ENCODE data around the gene KIT. TPM values are rescaled to one million over a fixed set of nuclear protein-coding genes. Genes with fewer than 3 reads are reported as not detected.

The KIT gene
- total RNA-seq, 4 donors from 2014 or later, result 4.1 to 62.3 (median 18.7) TPM

GRCh38 chr4:54664400-54664799 lies 6.6 kb downstream of the KIT start:
- Histone ChIP-seq H3K9me3 (no peaks in the 10 kb centered on the region), H3K36me3 (no peaks in the 10 kb centered on the region), H3K27ac (no peak overlapping the region), H3K4me1 (peaks cover 0 to 8% (median 4%) of the 10 kb centered on the region in 4 donors), H3K4me3 (no peak overlapping the region), H3K27me3 (peaks cover 20% of the 10 kb centered on the region)
- 92 to 98% methylated on average over 6 of the region's 6 CpGs for WGBS, 2 donors (ENCODE audit: low coverage in 1 of 2)
- TF ChIP-seq CTCF (IDR thresholded peaks at IDR 0.05) (no peak), POLR2AphosphoS5 (IDR thresholded peaks at IDR 0.05) (no peak), POLR2A (IDR thresholded peaks at IDR 0.05) (no peak), EP300 (IDR thresholded peaks at IDR 0.05; ENCODE audit: low read depth) (no peak)
- in situ Hi-C loops (cut with MboI; ENCODE audit: low pct_ligation_motif_present in 1 of 4, low pct_unique_long_range_greater_than_20kb in 1 of 4, low sequenced_read_pairs in 3 of 4) (no loop called here), intact Hi-C loops (cut with DNase I; ENCODE audit: low total_unique reads) (no loop called here)
- DNase-seq, result no peak

- TF ChIP-seq POLR2A (IDR thresholded peaks at IDR 0.05) (no peak), POLR2AphosphoS5 (IDR thresholded peaks at IDR 0.05) (no peak), CTCF (IDR thresholded peaks at IDR 0.05) (no peak), EP300 (IDR thresholded peaks at IDR 0.05; ENCODE audit: low read depth) (no peak)
- Histone ChIP-seq H3K4me3 (no peak overlapping the region), H3K4me1 (no peaks in the 10 kb centered on the region), H3K27me3 (no peaks in the 10 kb centered on the region), H3K9me3 (no peaks in the 10 kb centered on the region), H3K36me3 (no peaks in the 10 kb centered on the region), H3K27ac (no peak overlapping the region)
- WGBS, 2 donors (ENCODE audit: low coverage in 1 of 2), result 39 to 50% methylated on average over 5 to 6 of the region's 6 CpGs
- in situ Hi-C loops (cut with MboI; ENCODE audit: low pct_ligation_motif_present in 1 of 4, low pct_unique_long_range_greater_than_20kb in 1 of 4, low sequenced_read_pairs in 3 of 4) (no loop called here), intact Hi-C loops (cut with DNase I; ENCODE audit: low total_unique reads) (no loop called here)
- no peak for DNase-seq
These were observed 10.4 kb downstream of the KIT start for GRCh38 chr4:54668014-54668611.

GRCh38 chr4:54669831-54670230 lies 12.1 kb downstream of the KIT start:
- TF ChIP-seq POLR2AphosphoS5 (IDR thresholded peaks at IDR 0.05) (no peak), POLR2A (IDR thresholded peaks at IDR 0.05) (no peak), CTCF (IDR thresholded peaks at IDR 0.05) (no peak), EP300 (IDR thresholded peaks at IDR 0.05; ENCODE audit: low read depth) (no peak)
- no peaks in the 10 kb centered on the region for H3K9me3 ChIP-seq
- no peak overlapping the region for H3K4me3 ChIP-seq
- intact Hi-C loops (cut with DNase I; ENCODE audit: low total_unique reads), result no loop called here
- no peak overlapping the region for H3K27ac ChIP-seq
- in situ Hi-C loops (cut with MboI; ENCODE audit: low pct_ligation_motif_present in 1 of 4, low pct_unique_long_range_greater_than_20kb in 1 of 4, low sequenced_read_pairs in 3 of 4), result no loop called here
- DNase-seq, result no peak
- no peaks in the 10 kb centered on the region for H3K27me3 ChIP-seq
- WGBS, 2 donors (ENCODE audit: low coverage in 1 of 2), result 95% methylated on average over 1 of the region's 1 CpG; no CpG with 5 or more reads in 1 of the 2 donors
- H3K4me1 ChIP-seq, result no peaks in the 10 kb centered on the region
- no peaks in the 10 kb centered on the region for H3K36me3 ChIP-seq

GRCh38 chr4:54675721-54676461 lies 18.1 kb downstream of the KIT start:
- no peak for TF ChIP-seq POLR2AphosphoS5 (IDR thresholded peaks at IDR 0.05)
- TF ChIP-seq EP300 (IDR thresholded peaks at IDR 0.05; ENCODE audit: low read depth), result no peak
- Histone ChIP-seq H3K36me3 (no peaks in the 10 kb centered on the region), H3K4me3 (no peak overlapping the region), H3K27ac (no peak overlapping the region), H3K27me3 (no peaks in the 10 kb centered on the region), H3K4me1 (no peaks in the 10 kb centered on the region), H3K9me3 (no peaks in the 10 kb centered on the region)
- in situ Hi-C loops (cut with MboI; ENCODE audit: low pct_ligation_motif_present in 1 of 4, low pct_unique_long_range_greater_than_20kb in 1 of 4, low sequenced_read_pairs in 3 of 4), result no loop called here
- no peak for DNase-seq
- whole genome bisulfite sequencing, 2 donors (ENCODE audit: low coverage in 1 of 2), result 87% methylated on average over 12 of the region's 12 CpGs; no CpG with 5 or more reads in 1 of the 2 donors
- intact Hi-C loops (cut with DNase I; ENCODE audit: low total_unique reads), result no loop called here
